Astrocyte of the cerebellum (primary cell): Measurements from ENCODE around the gene BCL6B.

Source experiments
- DNase-seq: peaks from one replicate; pipeline ENCODE4 v3.0.0-alpha.2; 2011; ENCODE audit warnings: low read depth
- H3K4me3 ChIP-seq: 2 replicates; pipeline ENCODE4 v1.5.1; 2011; ENCODE audit warnings: mild to moderate bottlenecking, low read depth, low read length, moderate library complexity
- CTCF ChIP-seq: IDR thresholded peaks from 2 replicates; pipeline ENCODE4 v1.5.1; 2012; ENCODE audit warnings: low read length, low read depth, moderate library complexity, mild to moderate bottlenecking; ENCODE audit errors: missing control alignments
- in situ Hi-C: cut with HindIII; loops from 2 replicates; pipeline ENCODE4 v1.10.0; 2017; ENCODE audit warnings: low sequenced_read_pairs

The BCL6B gene

GRCh38 chr17:7020894-7021664, 1.8 kb upstream of the BCL6B start:
- no peak overlapping the region for H3K4me3 ChIP-seq
- no peak for DNase-seq
- TF ChIP-seq CTCF = no peak
- in situ Hi-C loops = no loop called here

GRCh38 chr17:7021993-7022778, 664 bp upstream of the BCL6B start:
- in situ Hi-C loops = no loop called here
- no peak for DNase-seq
- peak overlapping the region; percentile 7 for H3K4me3 ChIP-seq
- peak; percentile 91 for TF ChIP-seq CTCF

GRCh38 chr17:7023576-7024401, 939 bp downstream of the BCL6B start:
- TF ChIP-seq CTCF = no peak
- in situ Hi-C loops = no loop called here
- no peak for DNase-seq
- no peak overlapping the region for H3K4me3 ChIP-seq

GRCh38 chr17:7024402-7024785, 1.5 kb downstream of the BCL6B start:
- H3K4me3 ChIP-seq = no peak overlapping the region
- no peak for TF ChIP-seq CTCF
- in situ Hi-C loops = no loop called here

GRCh38 chr17:7025245-7025644, 2.4 kb downstream of the BCL6B start:
- no peak for DNase-seq
- TF ChIP-seq CTCF = no peak
- in situ Hi-C loops = no loop called here
- no peak overlapping the region for H3K4me3 ChIP-seq

More at GRCh38 chr17:7024402-7024785, 1.5 kb downstream of the BCL6B start:
- DNase-seq = no peak

GRCh38 chr17:7026471-7027115, 3.7 kb downstream of the BCL6B start:
- TF ChIP-seq CTCF = no peak
- H3K4me3 ChIP-seq = no peak overlapping the region
- in situ Hi-C loops = no loop called here
- DNase-seq = no peak
